OCI-LY7 (cell line): ENCODE results near the gene LTBP2.

ENCODE experiments used
- CTCF ChIP-seq: fragments of 200-600 bp; sonication (generic); conservative IDR thresholded peaks from 2 replicates; pipeline ENCODE4 v1.5.1; 2014; ENCODE audit warnings: mild to moderate bottlenecking, antibody characterized with exemption, low read length, moderate library complexity, mixed read lengths
- EZH2phosphoT487 ChIP-seq: fragments of 200-600 bp; sonication (generic); IDR thresholded peaks from 2 replicates; pipeline ENCODE4 v1.6.1; 2018; ENCODE audit warnings: low read depth, borderline replicate concordance, mild to moderate bottlenecking, mixed run types, antibody characterized with exemption, low read length, moderate library complexity, mixed read lengths

GRCh38 chr14:74555476-74556050, 56.5 kb downstream of the LTBP2 start:
- TF ChIP-seq CTCF (no peak), EZH2phosphoT487 (no peak)
